ENCODE measurements around the gene RYR3.
A peak's percentile ranks its signal among the peaks of the same experiment; 100 is the strongest.

Gene RYR3

DNA sequence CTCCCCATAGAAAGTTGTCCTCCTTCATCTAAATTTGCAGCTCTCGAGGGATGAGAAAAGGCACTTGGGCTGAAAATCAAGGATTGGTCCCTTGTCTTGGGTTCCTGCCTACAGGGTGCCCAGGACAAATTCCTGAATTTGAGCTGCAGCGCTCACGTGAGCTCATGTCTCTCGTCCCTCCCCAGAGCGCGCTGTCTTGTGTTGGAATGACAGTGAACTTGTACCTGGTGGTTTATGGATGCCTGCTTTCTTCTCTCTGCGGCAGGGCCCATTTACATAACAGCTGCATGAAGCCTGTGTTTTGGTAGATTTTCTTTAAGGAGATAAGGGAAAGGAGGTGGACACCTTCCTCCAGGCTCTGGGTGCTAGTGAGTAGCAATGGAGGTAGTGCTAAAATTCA, 4.3 kb downstream of the RYR3 start:
- DNase-seq (ENCODE audit: low read depth), result no peak
- H3K4me3 ChIP-seq (ENCODE audit: low read depth, low read length), result no peak overlapping the region

DNA sequence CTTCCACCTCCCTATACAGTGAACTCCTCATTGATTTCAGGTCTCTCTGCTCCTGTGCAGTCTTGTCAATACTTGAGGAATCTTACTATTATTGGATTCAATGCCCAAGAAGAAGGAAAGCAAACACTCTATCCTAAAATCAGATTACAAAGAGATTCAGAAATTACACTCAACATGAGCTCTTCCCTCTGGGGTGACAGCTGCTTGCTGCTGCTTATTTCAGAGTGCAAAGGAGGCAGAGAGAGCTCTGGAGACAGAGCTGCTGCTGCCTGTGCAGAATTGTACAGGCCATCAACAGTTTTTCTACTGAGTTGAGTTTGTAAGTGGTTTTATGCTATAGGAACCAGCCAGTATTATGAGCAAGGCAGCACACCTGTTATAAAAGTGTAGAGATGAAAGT, 7.1 kb downstream of the RYR3 start:
- no peak overlapping the region for H3K4me3 ChIP-seq (ENCODE audit: low read depth, low read length)
- no peak for DNase-seq (ENCODE audit: low read depth)

DNA sequence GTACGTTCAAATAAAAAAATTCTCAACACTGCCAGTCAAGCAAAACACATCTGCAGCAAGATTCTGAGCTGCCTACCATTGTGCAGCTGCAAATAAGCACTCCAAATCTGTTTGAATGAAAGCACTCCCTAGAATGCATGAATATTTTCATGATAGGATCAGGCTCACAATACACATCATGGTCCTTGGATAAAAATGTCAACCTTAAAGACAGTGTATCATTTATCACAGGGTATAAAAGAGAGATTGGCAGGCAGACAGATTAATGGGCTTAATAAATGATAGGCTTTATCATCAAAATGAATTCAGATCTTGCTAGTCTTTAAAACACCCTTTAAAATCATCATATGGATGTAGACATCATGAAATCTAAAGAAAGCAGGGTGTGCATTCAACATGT, 9.2 kb downstream of the RYR3 start:
- no peak for DNase-seq (ENCODE audit: low read depth)
- H3K4me3 ChIP-seq (ENCODE audit: low read depth, low read length), result no peak overlapping the region

DNA sequence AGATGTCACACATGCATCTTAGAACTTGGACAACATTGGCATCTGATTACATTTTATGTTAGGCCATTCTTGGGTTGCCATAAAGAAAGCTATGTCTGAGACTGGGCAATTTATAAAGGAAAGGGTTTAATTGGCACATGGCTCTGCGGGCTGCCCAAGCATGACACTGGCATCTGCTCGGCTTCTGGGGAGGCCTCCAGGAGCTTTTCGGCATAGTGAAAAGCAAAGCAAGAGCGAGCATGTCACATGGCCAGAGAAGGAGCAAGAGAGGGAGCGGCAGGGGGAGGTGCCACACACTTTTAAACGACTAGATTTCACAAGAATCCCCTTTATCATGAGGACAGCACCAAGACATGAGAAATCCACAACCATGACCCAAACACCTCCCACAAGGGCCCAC, 11.3 kb downstream of the RYR3 start:
- no peak for DNase-seq (ENCODE audit: low read depth)
- H3K4me3 ChIP-seq (ENCODE audit: low read depth, low read length), result no peak overlapping the region

DNA sequence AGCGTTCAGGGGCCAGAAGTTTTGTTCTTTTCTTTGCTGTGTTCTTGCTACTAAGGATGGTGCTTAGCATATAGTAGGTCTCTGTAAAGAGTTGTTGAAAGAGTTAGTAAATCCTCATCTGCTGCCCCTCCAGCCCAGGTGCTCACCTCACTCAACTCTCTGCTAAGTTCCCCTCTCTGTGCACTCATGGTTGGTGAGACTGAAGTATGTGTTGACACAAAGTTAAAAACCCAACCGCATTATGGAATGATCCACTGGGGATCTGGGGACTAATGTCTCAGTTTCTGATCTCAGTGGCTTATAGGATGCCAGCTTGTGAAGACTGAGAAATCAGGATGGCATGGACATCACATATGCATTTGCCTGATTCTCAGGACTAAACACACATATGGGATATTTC, 13.8 kb downstream of the RYR3 start:
- DNase-seq (ENCODE audit: low read depth), result no peak
- H3K4me3 ChIP-seq (ENCODE audit: low read depth, low read length), result no peak overlapping the region

DNA sequence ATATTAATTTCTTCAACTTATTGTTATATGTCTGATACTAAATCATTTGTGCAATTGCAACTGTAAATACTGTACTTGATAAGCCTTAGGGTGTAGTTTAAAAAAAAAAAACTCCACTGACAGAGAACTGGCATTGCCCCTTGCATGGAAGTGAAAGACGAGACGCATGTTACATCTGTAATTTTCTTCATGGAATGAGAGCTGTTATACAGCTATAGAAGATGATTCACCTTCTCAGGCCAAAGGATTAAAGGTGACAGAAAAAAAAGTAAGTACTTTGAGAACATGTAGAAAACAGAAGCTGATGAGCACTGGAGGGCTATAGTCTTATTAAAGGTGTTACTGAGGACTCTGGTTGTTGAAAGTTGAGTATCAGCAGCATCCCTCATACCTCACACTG, 16.1 kb downstream of the RYR3 start:
- H3K4me3 ChIP-seq (ENCODE audit: low read depth, low read length), result no peak overlapping the region
- DNase-seq (ENCODE audit: low read depth), result no peak

DNA sequence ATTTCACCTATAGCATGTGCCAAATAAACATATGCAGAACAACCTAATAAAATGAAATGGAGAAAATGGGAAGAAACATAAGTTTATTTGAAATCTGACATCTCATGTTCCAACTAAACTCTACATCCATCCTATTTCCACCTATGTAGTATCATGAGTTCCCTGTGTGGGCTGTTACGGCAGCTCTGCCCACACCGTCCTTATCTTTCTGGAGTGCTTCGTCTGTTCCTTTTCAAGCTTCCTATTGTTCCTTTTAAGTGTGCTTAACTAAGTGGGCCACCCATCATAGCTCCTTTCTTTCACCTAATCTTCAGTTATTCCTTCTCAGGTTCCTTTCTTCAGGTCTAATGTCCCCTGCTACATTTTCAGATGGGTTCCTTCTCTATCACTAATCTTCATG, 17.3 kb downstream of the RYR3 start:
- H3K4me3 ChIP-seq (ENCODE audit: low read depth, low read length), result no peak overlapping the region
- no peak for DNase-seq (ENCODE audit: low read depth)

DNA sequence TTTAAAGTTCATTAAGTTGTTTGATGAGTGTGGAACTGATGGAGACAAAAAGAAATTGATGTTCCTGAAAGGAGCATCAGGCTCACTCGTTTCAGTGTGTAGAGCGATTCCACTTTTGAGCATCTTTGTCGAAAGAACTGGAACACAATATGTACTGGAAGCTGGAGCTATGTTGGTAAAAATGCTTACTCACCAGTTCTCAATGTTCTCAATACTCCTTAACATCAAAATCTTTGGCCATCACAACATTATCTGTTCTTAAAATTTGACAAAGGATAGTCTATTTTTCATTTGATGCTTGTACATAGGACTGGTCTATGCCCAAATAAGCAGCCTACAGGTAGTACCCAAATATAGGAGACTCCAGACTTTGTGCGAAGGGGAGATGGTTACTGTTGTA, 18.7 kb downstream of the RYR3 start:
- H3K4me3 ChIP-seq (ENCODE audit: low read depth, low read length), result no peak overlapping the region

DNA sequence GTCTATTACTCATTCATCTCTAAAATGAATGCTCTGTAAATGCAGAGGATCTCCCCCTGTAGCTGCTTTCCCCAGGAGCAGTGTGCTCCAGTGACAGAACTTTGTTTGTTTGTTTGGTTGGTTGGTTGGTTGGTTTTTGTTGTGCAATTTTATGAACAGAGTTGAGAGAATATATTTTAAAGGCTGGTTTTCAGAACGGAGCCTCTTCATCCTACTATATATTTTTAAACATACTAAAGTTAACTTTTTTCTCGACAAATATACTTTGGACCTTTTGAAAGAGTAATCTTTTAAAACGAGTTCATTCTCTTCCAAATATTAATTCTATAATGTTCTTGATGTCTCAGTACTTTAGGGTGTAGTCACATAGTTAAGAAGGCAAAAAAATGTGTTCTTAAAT, 20.2 kb downstream of the RYR3 start:
- no peak for DNase-seq (ENCODE audit: low read depth)
- no peak overlapping the region for H3K4me3 ChIP-seq (ENCODE audit: low read depth, low read length)

More for the DNA sequence above, 18.7 kb downstream of the RYR3 start:
- DNase-seq (ENCODE audit: low read depth), result no peak

DNA sequence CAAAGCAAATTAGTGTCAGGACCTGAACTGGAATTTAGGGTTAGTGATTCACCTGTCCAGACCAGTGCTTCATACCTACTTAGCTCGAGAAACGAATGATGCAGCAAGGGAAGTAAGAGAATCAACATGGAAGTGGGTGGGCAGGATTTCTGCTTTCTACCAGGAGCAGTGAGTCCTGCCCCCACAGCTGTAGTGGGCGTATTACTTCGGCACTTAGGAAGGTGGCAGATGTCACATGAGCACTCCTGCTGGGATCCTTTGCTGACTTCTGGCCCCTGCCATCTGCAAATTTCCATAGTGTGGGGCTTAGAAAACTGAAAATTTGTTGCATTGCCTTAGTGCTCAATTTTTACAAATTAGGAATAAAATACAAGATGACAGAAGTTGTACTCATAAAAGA, 31.2 kb downstream of the RYR3 start:
- DNase-seq (ENCODE audit: low read depth), result no peak
- H3K4me3 ChIP-seq (ENCODE audit: low read depth, low read length), result no peak overlapping the region

DNA sequence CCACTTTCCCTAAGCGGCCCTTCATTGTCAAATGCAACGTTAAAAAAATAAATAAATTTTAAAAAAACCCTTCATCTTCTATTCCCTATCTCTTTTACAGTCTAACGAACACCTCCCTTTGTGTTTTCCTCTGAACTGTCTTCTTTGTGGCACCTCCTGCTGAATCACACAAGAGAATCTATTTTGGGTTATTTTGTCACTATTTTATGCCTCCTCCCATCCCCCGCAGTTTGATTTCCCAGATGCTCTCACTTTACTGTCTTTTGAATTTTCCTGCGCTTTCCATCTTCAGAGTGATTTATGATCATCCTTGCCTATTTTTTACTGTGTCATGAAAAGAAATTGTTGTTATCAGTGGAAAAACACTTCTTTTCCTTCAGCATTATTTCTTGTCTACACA, 32.5 kb downstream of the RYR3 start:
- H3K4me3 ChIP-seq (ENCODE audit: low read depth, low read length), result no peak overlapping the region
- DNase-seq (ENCODE audit: low read depth), result no peak

DNA sequence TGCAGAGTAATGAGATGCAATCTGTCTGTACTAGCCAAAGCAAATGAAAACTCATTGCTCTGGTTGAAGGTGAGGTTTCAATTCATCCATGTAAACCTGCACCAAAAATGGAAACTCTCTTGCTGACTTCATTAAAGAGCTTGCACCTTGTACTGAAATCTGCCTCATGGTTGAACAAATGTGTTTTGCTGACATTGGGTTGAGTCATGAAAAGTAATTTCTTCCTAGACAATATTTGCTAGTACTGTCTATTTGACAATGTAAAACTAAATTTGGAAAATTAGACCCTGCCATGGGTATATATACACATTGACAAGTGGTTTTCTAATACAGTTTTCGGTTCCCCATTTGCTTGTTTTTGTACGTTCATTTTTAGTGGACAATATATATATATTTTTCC, 33.3 kb downstream of the RYR3 start:
- no peak for DNase-seq (ENCODE audit: low read depth)
- H3K4me3 ChIP-seq (ENCODE audit: low read depth, low read length), result no peak overlapping the region

DNA sequence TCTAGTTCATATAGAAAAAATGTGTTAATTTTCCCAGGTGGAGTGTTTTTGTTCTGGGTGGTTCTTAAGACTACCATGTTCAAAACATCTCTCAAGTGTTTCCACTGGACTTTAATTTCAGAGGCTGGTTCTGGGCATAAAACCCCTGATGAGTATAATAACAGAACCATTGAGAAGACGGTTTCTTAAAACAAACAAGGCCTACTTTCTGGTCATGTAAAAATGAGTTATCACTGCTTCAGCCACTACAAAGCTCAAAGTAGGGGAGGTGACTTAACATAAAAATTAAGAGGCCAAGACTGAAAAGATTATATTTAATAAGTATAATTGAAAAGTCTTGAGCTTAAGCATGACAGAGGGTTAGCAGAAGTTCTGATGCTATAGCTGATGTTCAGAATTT, 33.8 kb downstream of the RYR3 start:
- H3K4me3 ChIP-seq (ENCODE audit: low read depth, low read length), result no peak overlapping the region
- DNase-seq (ENCODE audit: low read depth), result no peak

DNA sequence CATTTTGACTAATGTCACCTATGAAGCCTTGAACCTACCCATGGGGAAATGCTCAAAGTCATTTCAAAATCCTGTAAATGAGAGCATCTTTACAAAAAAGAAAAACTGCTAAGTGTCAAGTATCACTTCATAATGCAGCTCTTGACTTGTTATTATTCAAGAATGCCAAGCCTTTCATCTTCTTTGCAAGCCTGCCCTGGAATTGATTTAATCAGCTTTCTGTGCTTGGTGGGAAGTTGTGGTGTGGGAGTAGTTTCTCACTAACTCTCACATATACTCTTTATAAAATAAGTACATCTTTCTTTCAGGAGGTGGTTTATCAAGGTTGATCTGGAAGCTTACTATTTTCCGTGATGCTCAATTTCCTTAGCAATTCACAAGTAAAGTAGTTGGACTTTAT, 43.6 kb downstream of the RYR3 start:
- no peak overlapping the region for H3K4me3 ChIP-seq (ENCODE audit: low read depth, low read length)
- no peak for DNase-seq (ENCODE audit: low read depth)

DNA sequence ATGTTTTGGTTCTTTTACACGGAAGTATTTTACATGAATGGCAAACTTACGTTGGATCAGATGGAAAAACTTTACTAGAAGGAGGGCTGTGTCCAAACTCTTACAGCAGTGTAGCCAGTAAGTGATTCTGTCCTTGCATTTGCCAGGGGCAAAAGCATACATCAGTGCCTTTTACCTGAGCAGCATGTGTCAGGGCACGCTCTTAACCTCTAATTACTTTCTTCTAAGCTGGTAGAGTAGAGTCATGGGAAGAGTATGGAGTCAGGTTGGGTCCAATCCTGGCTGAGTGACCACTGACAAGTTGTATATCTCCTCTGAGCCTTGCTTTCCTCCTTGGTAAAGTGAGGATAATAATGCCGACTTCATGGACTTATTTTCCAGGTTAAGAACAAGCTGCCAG, 47.1 kb downstream of the RYR3 start:
- no peak overlapping the region for H3K4me3 ChIP-seq (ENCODE audit: low read depth, low read length)

DNA sequence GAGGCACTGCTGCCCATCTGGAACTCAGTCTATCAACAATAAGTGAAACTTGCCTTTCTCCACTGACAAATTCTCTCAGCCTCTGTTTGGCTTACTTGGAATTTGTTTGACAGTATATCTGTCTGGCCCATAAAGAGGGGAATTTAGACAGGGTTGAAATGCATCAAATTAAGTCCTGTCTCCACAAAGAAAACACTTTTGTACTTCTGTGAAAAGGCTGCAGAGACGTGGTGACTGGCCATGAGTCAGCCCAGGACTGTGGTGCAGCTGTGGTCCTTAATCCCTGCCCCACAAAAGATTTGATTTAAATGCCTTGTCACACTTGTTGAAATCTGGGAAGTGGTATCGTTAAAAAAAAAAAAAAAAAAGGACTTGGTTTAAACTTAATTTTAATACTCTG, 47.5 kb downstream of the RYR3 start:
- DNase-seq (ENCODE audit: low read depth), result peak; percentile 25
- no peak overlapping the region for H3K4me3 ChIP-seq (ENCODE audit: low read depth, low read length)

More for the DNA sequence above, 47.1 kb downstream of the RYR3 start:
- no peak for DNase-seq (ENCODE audit: low read depth)

DNA sequence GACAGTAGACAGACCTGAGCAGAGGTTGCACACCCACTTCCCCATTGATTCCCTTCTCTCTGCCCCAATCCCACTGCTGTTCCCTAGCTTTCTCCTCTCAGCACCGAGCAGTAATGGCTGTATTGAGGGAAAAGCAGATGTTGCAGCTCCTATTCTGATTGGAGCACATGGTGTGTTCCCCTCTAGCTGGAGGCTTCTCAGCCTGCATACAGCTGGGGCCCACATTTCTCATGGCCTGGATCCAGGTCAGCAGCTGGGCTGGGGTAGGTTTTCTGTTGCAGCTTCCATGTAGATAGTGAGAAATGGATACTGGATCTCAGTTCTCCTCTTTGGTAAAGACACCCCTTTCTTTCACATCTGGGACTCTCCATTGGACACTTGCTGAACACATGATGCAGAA, 50.1 kb downstream of the RYR3 start:
- no peak for DNase-seq (ENCODE audit: low read depth)
- H3K4me3 ChIP-seq (ENCODE audit: low read depth, low read length), result no peak overlapping the region

DNA sequence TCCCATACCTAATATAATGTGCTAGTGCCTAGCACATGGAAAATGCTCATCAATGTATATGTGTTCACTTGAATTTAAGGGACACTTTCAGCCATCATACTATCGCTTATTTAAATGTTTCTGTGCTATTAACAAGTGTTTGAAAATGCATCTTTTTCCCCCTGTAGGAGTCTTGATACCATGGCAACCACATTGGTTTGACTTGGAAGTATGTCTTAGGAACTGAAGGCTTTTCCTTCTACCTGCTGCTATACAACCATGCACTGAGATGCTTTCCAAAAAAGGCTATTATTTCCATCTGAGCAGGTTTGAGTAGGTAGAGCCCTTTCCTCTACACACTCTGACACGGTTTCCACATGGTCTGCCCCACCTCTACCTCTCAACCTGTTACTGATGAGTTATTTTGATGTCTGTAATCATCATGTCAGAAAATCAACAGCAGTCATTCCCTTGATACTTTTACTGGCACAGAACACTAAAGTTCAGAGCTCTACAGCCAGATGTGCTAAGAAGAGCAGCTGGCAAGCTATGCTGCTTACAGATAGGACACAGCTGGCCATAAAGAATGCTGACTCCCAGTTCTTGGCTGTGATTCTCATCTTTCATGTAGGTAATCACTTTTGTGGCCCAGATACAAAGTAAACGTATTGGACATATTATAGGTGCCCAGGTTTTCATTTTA, 59.3 kb downstream of the RYR3 start:
- no peak for DNase-seq (ENCODE audit: low read depth)
- no peak overlapping the region for H3K4me3 ChIP-seq (ENCODE audit: low read depth, low read length)

DNA sequence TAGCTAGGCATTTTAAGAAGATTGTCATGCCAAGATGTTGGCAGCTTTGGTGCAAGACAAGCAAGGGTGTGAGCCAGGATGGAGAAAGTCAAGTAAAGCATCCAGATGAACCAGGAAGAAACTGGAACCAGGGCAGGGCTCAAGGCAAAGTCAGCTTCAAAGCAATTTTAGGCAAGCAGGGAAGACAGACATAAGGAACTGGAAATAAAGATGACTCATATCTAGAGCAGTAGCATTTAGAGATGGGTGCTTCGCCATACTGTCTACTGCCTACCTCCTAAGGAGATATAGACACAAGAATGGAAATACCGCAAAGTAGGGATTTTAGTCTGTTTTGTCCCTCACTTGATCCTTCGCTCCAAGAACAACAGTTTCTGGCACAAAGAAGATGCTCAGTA, 59.9 kb downstream of the RYR3 start:
- no peak for DNase-seq (ENCODE audit: low read depth)
- no peak overlapping the region for H3K4me3 ChIP-seq (ENCODE audit: low read depth, low read length)

DNA sequence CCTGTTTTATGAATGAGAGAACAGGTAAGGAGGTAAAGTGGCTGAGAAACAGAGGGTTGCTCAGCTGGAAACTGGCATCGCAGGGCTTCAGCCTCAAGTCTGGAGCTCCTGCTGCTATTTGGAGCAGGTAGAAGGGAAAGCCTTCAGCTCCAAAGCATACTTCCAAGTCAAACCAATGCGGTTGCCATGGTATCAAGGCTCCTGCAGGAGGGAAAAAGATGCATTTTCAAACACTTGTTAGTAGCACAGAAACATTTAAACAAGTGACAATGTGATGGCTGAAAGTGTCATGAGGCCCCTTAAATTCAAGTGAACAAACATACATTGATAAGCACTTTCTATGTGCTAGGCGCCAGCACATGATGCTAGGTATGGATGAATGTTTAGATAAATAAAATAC, 60.4 kb downstream of the RYR3 start:
- no peak for DNase-seq (ENCODE audit: low read depth)
- no peak overlapping the region for H3K4me3 ChIP-seq (ENCODE audit: low read depth, low read length)

DNA sequence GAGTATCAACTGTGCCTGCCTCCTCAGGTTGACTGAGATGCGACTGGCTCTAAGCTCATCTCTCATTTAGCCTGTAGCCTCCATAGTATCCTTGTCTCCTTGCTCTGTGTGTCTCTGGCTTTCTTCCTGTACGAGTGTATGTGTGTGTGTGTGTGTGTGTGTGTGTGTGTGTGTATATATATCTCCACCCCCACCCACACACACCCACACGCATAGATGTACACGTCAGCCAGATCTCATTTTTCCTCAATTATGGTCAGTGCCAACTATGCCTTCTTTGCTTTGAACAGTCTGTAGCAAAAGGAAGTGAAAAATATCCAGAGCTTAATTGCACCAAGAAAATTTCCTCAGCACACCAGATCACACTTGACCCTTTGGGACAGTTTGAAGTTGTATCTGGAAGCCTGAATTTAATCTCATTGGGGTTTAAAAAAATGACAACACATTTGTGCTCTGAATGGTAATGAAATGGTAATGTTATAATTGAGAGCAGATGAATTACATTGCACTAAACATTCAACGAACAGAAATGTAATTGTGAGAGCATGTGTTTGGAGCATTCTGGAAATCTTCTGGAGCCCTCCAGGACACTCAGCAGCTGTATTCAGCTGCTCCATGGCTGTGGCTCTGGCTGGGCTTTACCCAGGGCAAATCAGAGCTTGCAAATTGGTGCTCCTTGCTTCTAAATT, 63.6 kb downstream of the RYR3 start:
- no peak for DNase-seq (ENCODE audit: low read depth)
- H3K4me3 ChIP-seq (ENCODE audit: low read depth, low read length), result no peak overlapping the region

DNA sequence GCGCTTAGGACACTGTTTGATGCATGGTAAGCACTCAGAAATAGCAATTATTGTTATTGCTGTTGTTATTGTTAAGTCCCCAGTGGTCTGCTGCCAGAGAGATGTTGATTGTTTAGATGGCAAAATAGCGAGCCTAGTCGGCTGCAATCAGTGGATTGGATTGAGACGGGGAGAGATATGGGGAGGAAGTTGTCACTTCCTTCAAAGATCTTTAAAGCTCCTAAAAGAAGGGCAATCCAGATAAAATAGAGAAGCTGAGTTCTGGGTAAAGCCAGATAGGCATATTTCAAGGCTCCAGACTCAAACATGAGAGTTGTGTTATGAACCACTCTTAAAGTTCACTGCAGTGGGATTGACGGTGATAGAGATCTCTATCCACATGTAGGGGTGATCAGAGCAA, 64.5 kb downstream of the RYR3 start:
- H3K4me3 ChIP-seq (ENCODE audit: low read depth, low read length), result no peak overlapping the region
- no peak for DNase-seq (ENCODE audit: low read depth)

Data from skeletal muscle cell (primary cell).